ENCODE measurements around the gene ATP6V1D. TPM values are rescaled to one million over a fixed set of nuclear protein-coding genes. Genes with fewer than 3 reads are reported as not detected.

ATP6V1D gene
- total and polyA plus RNA-seq, 9 donors: 60.9 to 80.6 (median 69.2) TPM

DNA sequence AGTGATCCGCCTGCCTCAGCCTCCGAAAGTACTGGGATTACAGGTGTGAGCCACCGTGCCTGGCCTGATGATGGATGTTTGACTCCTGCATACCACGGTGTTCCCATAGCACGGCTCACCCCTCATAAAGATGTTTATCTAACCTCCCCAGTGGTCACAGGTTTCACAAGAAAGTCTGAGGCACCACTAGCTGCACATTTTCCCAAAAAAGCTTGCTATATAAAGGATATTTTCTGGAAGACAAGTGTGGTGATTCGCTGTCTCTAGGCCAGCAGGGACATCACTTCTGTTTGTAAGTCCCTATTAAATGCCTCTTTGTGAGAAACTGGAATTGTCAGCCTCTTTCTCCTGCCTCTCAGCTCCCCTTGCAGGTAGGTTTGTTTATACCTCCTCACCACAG, 34.1 kb upstream of the ATP6V1D start:
- Histone ChIP-seq H3K27ac (ENCODE audit: low read length) (no peak overlapping the region), H3K4me3 (ENCODE audit: low read length) (no peak overlapping the region), H3K4me1 (ENCODE audit: control insufficient read depth, insufficient read depth, low read length) (no peaks in the 10 kb centered on the region), H3K36me3 (ENCODE audit: control insufficient read depth, insufficient read depth, low read length) (no peaks in the 10 kb centered on the region), H3K9me3 (replicated peaks; ENCODE audit: control insufficient read depth, low read depth, low read length) (no peaks in the 10 kb centered on the region), H3K27me3 (ENCODE audit: control insufficient read depth, insufficient read depth, low read length) (no peaks in the 10 kb centered on the region)
- 45% methylated on average over 3 of the region's 6 CpGs for WGBS (ENCODE audit: insufficient coverage)
- no peak for DNase-seq

GRCh38 chr14:67392800-67393199, 33.2 kb upstream of the ATP6V1D start:
- Histone ChIP-seq H3K4me3 (ENCODE audit: low read length) (no peak overlapping the region), H3K36me3 (ENCODE audit: control insufficient read depth, insufficient read depth, low read length) (no peaks in the 10 kb centered on the region), H3K27ac (ENCODE audit: low read length) (no peak overlapping the region), H3K4me1 (ENCODE audit: control insufficient read depth, insufficient read depth, low read length) (no peaks in the 10 kb centered on the region), H3K27me3 (ENCODE audit: control insufficient read depth, insufficient read depth, low read length) (no peaks in the 10 kb centered on the region), H3K9me3 (replicated peaks; ENCODE audit: control insufficient read depth, low read depth, low read length) (no peaks in the 10 kb centered on the region)
- DNase-seq: no peak
- 80% methylated on average over 9 of the region's 9 CpGs for WGBS (ENCODE audit: insufficient coverage)

GRCh38 chr14:67392123-67392522, 32.5 kb upstream of the ATP6V1D start:
- H3K36me3 ChIP-seq (ENCODE audit: control insufficient read depth, insufficient read depth, low read length): no peaks in the 10 kb centered on the region
- DNase-seq: no peak
- H3K9me3 ChIP-seq (replicated peaks; ENCODE audit: control insufficient read depth, low read depth, low read length): no peaks in the 10 kb centered on the region
- WGBS (ENCODE audit: insufficient coverage): 73% methylated on average over 2 of the region's 3 CpGs
- H3K27me3 ChIP-seq (ENCODE audit: control insufficient read depth, insufficient read depth, low read length): no peaks in the 10 kb centered on the region
- no peak overlapping the region for H3K27ac ChIP-seq (ENCODE audit: low read length)
- no peak overlapping the region for H3K4me3 ChIP-seq (ENCODE audit: low read length)
- H3K4me1 ChIP-seq (ENCODE audit: control insufficient read depth, insufficient read depth, low read length): no peaks in the 10 kb centered on the region

GRCh38 chr14:67391268-67391667, 31.7 kb upstream of the ATP6V1D start:
- Histone ChIP-seq H3K36me3 (ENCODE audit: control insufficient read depth, insufficient read depth, low read length) (no peaks in the 10 kb centered on the region), H3K9me3 (replicated peaks; ENCODE audit: control insufficient read depth, low read depth, low read length) (no peaks in the 10 kb centered on the region), H3K4me3 (ENCODE audit: low read length) (no peak overlapping the region), H3K4me1 (ENCODE audit: control insufficient read depth, insufficient read depth, low read length) (no peaks in the 10 kb centered on the region), H3K27ac (ENCODE audit: low read length) (no peak overlapping the region), H3K27me3 (ENCODE audit: control insufficient read depth, insufficient read depth, low read length) (no peaks in the 10 kb centered on the region)
- 62% methylated on average over 5 of the region's 6 CpGs for WGBS (ENCODE audit: insufficient coverage)
- no peak for DNase-seq

GRCh38 chr14:67389811-67390534, 30.4 kb upstream of the ATP6V1D start:
- Histone ChIP-seq H3K9me3 (replicated peaks; ENCODE audit: control insufficient read depth, low read depth, low read length) (no peaks in the 10 kb centered on the region), H3K4me3 (ENCODE audit: low read length) (no peak overlapping the region), H3K36me3 (ENCODE audit: control insufficient read depth, insufficient read depth, low read length) (peaks cover 8% of the 10 kb centered on the region), H3K27ac (ENCODE audit: low read length) (no peak overlapping the region), H3K27me3 (ENCODE audit: control insufficient read depth, insufficient read depth, low read length) (no peaks in the 10 kb centered on the region), H3K4me1 (ENCODE audit: control insufficient read depth, insufficient read depth, low read length) (no peaks in the 10 kb centered on the region)
- DNase-seq: no peak
- WGBS (ENCODE audit: insufficient coverage): 54% methylated on average over 1 of the region's 1 CpG

- Histone ChIP-seq H3K9me3 (replicated peaks; ENCODE audit: control insufficient read depth, low read depth, low read length) (no peaks in the 10 kb centered on the region), H3K4me3 (ENCODE audit: low read length) (no peak overlapping the region), H3K36me3 (ENCODE audit: control insufficient read depth, insufficient read depth, low read length) (peaks cover 13% of the 10 kb centered on the region), H3K27ac (ENCODE audit: low read length) (no peak overlapping the region), H3K4me1 (ENCODE audit: control insufficient read depth, insufficient read depth, low read length) (no peaks in the 10 kb centered on the region), H3K27me3 (ENCODE audit: control insufficient read depth, insufficient read depth, low read length) (no peaks in the 10 kb centered on the region)
- DNase-seq: no peak
- WGBS (ENCODE audit: insufficient coverage): 100% methylated on average over 1 of the region's 3 CpGs
These were observed 29.7 kb upstream of the ATP6V1D start for GRCh38 chr14:67389275-67389674.

DNA sequence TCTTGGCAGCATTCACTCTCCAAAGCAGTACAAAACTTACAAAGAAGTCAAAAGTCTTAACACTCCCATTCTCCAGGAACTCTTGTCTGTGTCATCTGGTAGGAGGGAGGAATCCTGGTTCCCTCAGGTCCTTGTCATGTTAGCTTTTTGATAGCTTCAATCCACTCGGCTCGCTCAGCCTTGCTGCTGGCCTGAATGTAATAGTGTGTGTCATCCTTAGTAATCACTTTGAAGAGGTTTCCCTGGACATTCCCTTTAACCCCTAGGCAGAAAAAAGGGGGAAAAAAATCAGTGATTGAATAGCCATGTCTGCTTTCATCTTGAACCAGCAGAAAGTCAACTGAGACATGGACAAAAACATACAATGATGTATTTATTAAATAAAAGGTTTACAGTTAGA, 27.6 kb upstream of the ATP6V1D start:
- Histone ChIP-seq H3K27me3 (ENCODE audit: control insufficient read depth, insufficient read depth, low read length) (no peaks in the 10 kb centered on the region), H3K27ac (ENCODE audit: low read length) (no peak overlapping the region), H3K36me3 (ENCODE audit: control insufficient read depth, insufficient read depth, low read length) (peaks cover 25% of the 10 kb centered on the region), H3K9me3 (replicated peaks; ENCODE audit: control insufficient read depth, low read depth, low read length) (no peaks in the 10 kb centered on the region), H3K4me1 (ENCODE audit: control insufficient read depth, insufficient read depth, low read length) (no peaks in the 10 kb centered on the region), H3K4me3 (ENCODE audit: low read length) (no peak overlapping the region)
- no peak for DNase-seq
- no CpG with 5 or more reads among the region's 2 CpGs for WGBS (ENCODE audit: insufficient coverage)

GRCh38 chr14:67385618-67386017, 26.0 kb upstream of the ATP6V1D start:
- H3K27me3 ChIP-seq (ENCODE audit: control insufficient read depth, insufficient read depth, low read length): no peaks in the 10 kb centered on the region
- H3K36me3 ChIP-seq (ENCODE audit: control insufficient read depth, insufficient read depth, low read length): peaks cover 31% of the 10 kb centered on the region
- H3K4me3 ChIP-seq (ENCODE audit: low read length): no peak overlapping the region
- H3K9me3 ChIP-seq (replicated peaks; ENCODE audit: control insufficient read depth, low read depth, low read length): no peaks in the 10 kb centered on the region
- no peak for DNase-seq
- 100% methylated on average over 1 of the region's 2 CpGs for WGBS (ENCODE audit: insufficient coverage)
- H3K4me1 ChIP-seq (ENCODE audit: control insufficient read depth, insufficient read depth, low read length): no peaks in the 10 kb centered on the region
- no peak overlapping the region for H3K27ac ChIP-seq (ENCODE audit: low read length)

DNA sequence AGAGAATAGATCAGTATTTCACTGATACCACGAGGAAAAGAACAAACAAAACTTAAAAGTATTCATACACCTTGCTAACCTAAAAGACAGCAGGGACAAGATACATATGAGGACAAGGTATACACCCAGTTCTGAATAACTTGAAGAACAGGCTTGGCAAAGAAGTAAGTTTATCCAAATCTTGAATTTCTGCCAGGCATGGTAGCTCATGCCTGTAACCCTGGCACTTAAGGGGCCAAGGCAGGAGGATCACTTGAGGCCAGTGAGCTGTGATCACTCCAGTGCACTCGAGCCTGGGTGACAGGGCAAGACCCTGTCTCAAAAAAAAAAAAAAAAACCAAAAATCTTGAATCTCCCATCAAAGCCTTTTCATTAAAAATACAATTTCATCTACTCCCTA, 25.5 kb upstream of the ATP6V1D start:
- H3K36me3 ChIP-seq (ENCODE audit: control insufficient read depth, insufficient read depth, low read length): peaks cover 31% of the 10 kb centered on the region
- WGBS (ENCODE audit: insufficient coverage): no CpG with 5 or more reads among the region's 2 CpGs

DNA sequence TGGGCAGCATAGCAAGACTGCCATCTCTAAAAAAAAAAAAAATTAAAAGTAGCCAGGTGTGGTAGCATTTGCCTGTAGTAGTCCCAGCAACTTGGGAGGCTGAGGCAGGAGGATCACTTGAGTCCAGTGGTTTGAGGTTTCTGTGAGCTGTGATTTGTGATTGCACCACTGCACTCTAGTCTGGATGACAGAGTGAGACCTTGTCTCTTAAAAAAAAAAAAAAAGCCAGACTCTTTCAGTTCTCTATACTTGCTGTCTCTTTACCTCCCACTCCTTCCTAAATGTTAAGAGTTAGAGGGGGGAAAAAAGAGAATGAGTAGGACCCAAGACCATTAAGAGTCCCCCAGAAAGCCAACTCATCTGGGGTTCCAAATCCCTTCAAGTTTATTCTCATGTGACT, 18.3 kb upstream of the ATP6V1D start:
- Histone ChIP-seq H3K27ac (ENCODE audit: low read length) (no peak overlapping the region), H3K4me3 (ENCODE audit: low read length) (no peak overlapping the region), H3K36me3 (ENCODE audit: control insufficient read depth, insufficient read depth, low read length) (peaks cover 42% of the 10 kb centered on the region), H3K9me3 (replicated peaks; ENCODE audit: control insufficient read depth, low read depth, low read length) (no peaks in the 10 kb centered on the region), H3K27me3 (ENCODE audit: control insufficient read depth, insufficient read depth, low read length) (no peaks in the 10 kb centered on the region), H3K4me1 (ENCODE audit: control insufficient read depth, insufficient read depth, low read length) (no peaks in the 10 kb centered on the region)
- no peak for DNase-seq

More for the DNA sequence above, 25.5 kb upstream of the ATP6V1D start:
- DNase-seq: no peak
- Histone ChIP-seq H3K9me3 (replicated peaks; ENCODE audit: control insufficient read depth, low read depth, low read length) (no peaks in the 10 kb centered on the region), H3K4me1 (ENCODE audit: control insufficient read depth, insufficient read depth, low read length) (no peaks in the 10 kb centered on the region), H3K27ac (ENCODE audit: low read length) (no peak overlapping the region), H3K27me3 (ENCODE audit: control insufficient read depth, insufficient read depth, low read length) (no peaks in the 10 kb centered on the region), H3K4me3 (ENCODE audit: low read length) (no peak overlapping the region)

- no peaks in the 10 kb centered on the region for H3K9me3 ChIP-seq (replicated peaks; ENCODE audit: control insufficient read depth, low read depth, low read length)
- H3K27me3 ChIP-seq (ENCODE audit: control insufficient read depth, insufficient read depth, low read length): no peaks in the 10 kb centered on the region
- H3K36me3 ChIP-seq (ENCODE audit: control insufficient read depth, insufficient read depth, low read length): peaks cover 30% of the 10 kb centered on the region
- H3K4me1 ChIP-seq (ENCODE audit: control insufficient read depth, insufficient read depth, low read length): no peaks in the 10 kb centered on the region
- DNase-seq: no peak
- no peak overlapping the region for H3K4me3 ChIP-seq (ENCODE audit: low read length)
- H3K27ac ChIP-seq (ENCODE audit: low read length): no peak overlapping the region
- WGBS (ENCODE audit: insufficient coverage): 40% methylated on average over 1 of the region's 2 CpGs
These were observed 13.7 kb upstream of the ATP6V1D start for GRCh38 chr14:67373347-67373746.

Measured in muscle of leg (tissue), 11 donors.